GM21526 (cell line): ENCODE results near the gene THSD8.

Source experiments
- ATAC-seq: cut with Tn5 transposase; IDR thresholded peaks from one replicate; pipeline ENCODE4 v1.9.1; 2021; ENCODE audit warnings: moderate library complexity; ENCODE audit not compliant: unreplicated experiment, low FRiP score

The THSD8 gene

GRCh38 chr19:12801466-12802266 lies at the start of gene THSD8, which contains the start of gene PRDX2:
TSS of gene THSD8 (plus strand) at chr19:12802069. CDS start at chr19:12802072, 3 bp downstream.
TSS of gene PRDX2 (minus strand) at chr19:12801800. CDS start at chr19:12801261, 539 bp downstream.
- no peak for ATAC-seq

- ATAC-seq = no peak
These were observed 47.2 kb upstream of the THSD8 start for GRCh38 chr19:12754465-12755196.

- ATAC-seq = no peak
These were observed 45.6 kb upstream of the THSD8 start for GRCh38 chr19:12756150-12756883.

GRCh38 chr19:12757544-12758274 lies 44.2 kb upstream of the THSD8 start:
- no peak for ATAC-seq

GRCh38 chr19:12759686-12760085 lies 42.2 kb upstream of the THSD8 start:
- no peak for ATAC-seq

GRCh38 chr19:12763100-12763499 lies 38.8 kb upstream of the THSD8 start:
- no peak for ATAC-seq

- ATAC-seq = no peak
These were observed 37.2 kb upstream of the THSD8 start for GRCh38 chr19:12764698-12765097.

GRCh38 chr19:12766051-12766521 lies 35.8 kb upstream of the THSD8 start:
- no peak for ATAC-seq

GRCh38 chr19:12767150-12767549 lies 34.7 kb upstream of the THSD8 start:
- ATAC-seq = no peak

- no peak for ATAC-seq
These were observed 34.2 kb upstream of the THSD8 start for GRCh38 chr19:12767666-12768065.

GRCh38 chr19:12769689-12770088 lies 32.2 kb upstream of the THSD8 start:
- ATAC-seq = no peak

- ATAC-seq = no peak
These were observed 30.9 kb upstream of the THSD8 start for GRCh38 chr19:12770922-12771321.

- ATAC-seq = no peak
These were observed 29.5 kb upstream of the THSD8 start for GRCh38 chr19:12772323-12772722.

GRCh38 chr19:12773571-12773970 lies 28.3 kb upstream of the THSD8 start:
- no peak for ATAC-seq

- ATAC-seq = no peak
These were observed 27.0 kb upstream of the THSD8 start, which contains the start of gene HOOK2 for GRCh38 chr19:12774588-12775555. TSS of gene HOOK2 (minus strand) at chr19:12775552. CDS start at chr19:12775449, 103 bp downstream.

- ATAC-seq = peak; percentile 42
These were observed 24.5 kb upstream of the THSD8 start for GRCh38 chr19:12777217-12778016.

GRCh38 chr19:12778017-12778904 lies 23.6 kb upstream of the THSD8 start:
- no peak for ATAC-seq
